ENCODE measurements around the gene MYO15A. TPM values are rescaled to one million over a fixed set of nuclear protein-coding genes. Genes with fewer than 3 reads are reported as not detected.

Gene MYO15A
- total RNA-seq, 1 experiment from 2014 or later, result 2.8 TPM

- TF ChIP-seq REST (IDR thresholded peaks at IDR 0.05; ENCODE audit: low read depth), result no peak
- TF ChIP-seq ZFX (IDR thresholded peaks at IDR 0.05), result no peak
- TF ChIP-seq EZH2phosphoT487 (IDR thresholded peaks at IDR 0.05; ENCODE audit: borderline replicate concordance), result no peak
- TF ChIP-seq SRF (IDR thresholded peaks at IDR 0.05; ENCODE audit: low read depth), result no peak
- TF ChIP-seq JUND (IDR thresholded peaks at IDR 0.05), result no peak
- no peak for TF ChIP-seq POLR2AphosphoS5 (IDR thresholded peaks at IDR 0.05; ENCODE audit: low read depth, low read length)
- TF ChIP-seq SIN3A (IDR thresholded peaks at IDR 0.05; ENCODE audit: low read depth), result no peak
Measured at GRCh38 chr17:18099516-18099915, 9.0 kb upstream of the MYO15A start (continued).

GRCh38 chr17:18100616-18101015, 7.9 kb upstream of the MYO15A start:
- no peak overlapping the region for H3K9ac ChIP-seq (ENCODE audit: low read length)
- no peaks in the 10 kb centered on the region for H3K27me3 ChIP-seq (ENCODE audit: insufficient read depth, low read length)
- no peak overlapping the region for H3K4me3 ChIP-seq (replicated peaks in 1 of 2; ENCODE audit: low read depth in 1 of 2, low read length in 2 of 2)
- BruUV-seq (replicated peaks), result no TSS peak
- no peak for ATAC-seq
- no peak overlapping the region for H3K4me2 ChIP-seq (ENCODE audit: low read length)
- intact Hi-C loops (cut with micrococcal nuclease), result no loop called here
- H2AFZ ChIP-seq (ENCODE audit: low read depth, low read length, poor library complexity, severe bottlenecking), result no peak overlapping the region
- peaks cover 22 to 24% of the 10 kb centered on the region in 2 experiments; a peak in 3 of 4 replicates for H3K36me3 ChIP-seq (ENCODE audit: control insufficient read depth in 1 of 2, insufficient read depth in 2 of 2, low read length in 2 of 2)
- peaks cover 4% of the 10 kb centered on the region; the same call in 1 of the 2 replicates for H3K79me2 ChIP-seq (ENCODE audit: insufficient read depth, low read length)
- H4K20me1 ChIP-seq (ENCODE audit: insufficient read depth), result no peaks in the 10 kb centered on the region
- DNase-seq (ENCODE audit: low read depth, low spot score), result no peak
- no peaks in the 10 kb centered on the region for H3K9me2 ChIP-seq (ENCODE audit: insufficient read depth)
- ChIA-PET CTCF (no interaction called here), RAD21 (ENCODE audit: low non-redundant PET in 1 of 2, low total read pairs in 2 of 2, uncharacterized antibody in 2 of 2, unreplicated experiment in 2 of 2) (no interaction called here), POLR2A (no interaction called here)
- no peaks in the 10 kb centered on the region for H3K4me1 ChIP-seq (ENCODE audit: control insufficient read depth in 1 of 2, insufficient read depth in 2 of 2, low read length in 2 of 2)
- no peak overlapping the region for H3K27ac ChIP-seq (ENCODE audit: low read depth, low read length)
- H3K9me3 ChIP-seq (ENCODE audit: control insufficient read depth in 1 of 2, insufficient read depth in 1 of 2, low read depth in 1 of 2, low read length in 2 of 2), result no peaks in the 10 kb centered on the region
- TF ChIP-seq ZFX (IDR thresholded peaks at IDR 0.05) (no peak), MAX (IDR thresholded peaks at IDR 0.05) (no peak), POLR2A (IDR thresholded peaks at IDR 0.05; ENCODE audit: borderline replicate concordance, extremely low read depth, insufficient read depth, insufficient read length) (no peak), FOSL1 (IDR thresholded peaks at IDR 0.05; ENCODE audit: low read depth) (no peak), ATF3 (IDR thresholded peaks at IDR 0.05) (no peak), RAD21 (IDR thresholded peaks at IDR 0.05; ENCODE audit: low read depth) (no peak), EGR1 (IDR thresholded peaks at IDR 0.05; ENCODE audit: low read depth) (no peak), SP1 (IDR thresholded peaks at IDR 0.05; ENCODE audit: low read depth) (no peak), REST (IDR thresholded peaks at IDR 0.05; ENCODE audit: low read depth) (no peak), CBX3 (IDR thresholded peaks at IDR 0.05; ENCODE audit: low read depth) (no peak), TCF7L2 (IDR thresholded peaks at IDR 0.05; ENCODE audit: borderline replicate concordance, extremely low read depth, insufficient read depth, insufficient read length) (no peak), SIN3A (IDR thresholded peaks at IDR 0.05; ENCODE audit: low read depth) (no peak), CTCF (IDR thresholded peaks at IDR 0.05 in 2 of 3, conservative IDR thresholded peaks at IDR 0.05 in 1 of 3; ENCODE audit: borderline replicate concordance in 1 of 3, insufficient read depth in 1 of 3, low read depth in 2 of 3, low read length in 2 of 3) (no peak), CEBPB (IDR thresholded peaks at IDR 0.05; ENCODE audit: low read depth) (no peak), ELF1 (IDR thresholded peaks at IDR 0.05; ENCODE audit: borderline replicate concordance, low read depth) (no peak)

All from HCT116 (cell line).